Measurements from ENCODE around the gene PRKX. TPM values are rescaled to one million over a fixed set of nuclear protein-coding genes. Genes with fewer than 3 reads are reported as not detected.
"Not testable (repeated sequence)": the region's sequence is repeated elsewhere in the genome, so short reads cannot be mapped to it uniquely, and the experiment has no call there.

The PRKX gene
- total and polyA plus RNA-seq, 5 donors, result 1.6 to 6.4 (median 4.3) TPM

DNA sequence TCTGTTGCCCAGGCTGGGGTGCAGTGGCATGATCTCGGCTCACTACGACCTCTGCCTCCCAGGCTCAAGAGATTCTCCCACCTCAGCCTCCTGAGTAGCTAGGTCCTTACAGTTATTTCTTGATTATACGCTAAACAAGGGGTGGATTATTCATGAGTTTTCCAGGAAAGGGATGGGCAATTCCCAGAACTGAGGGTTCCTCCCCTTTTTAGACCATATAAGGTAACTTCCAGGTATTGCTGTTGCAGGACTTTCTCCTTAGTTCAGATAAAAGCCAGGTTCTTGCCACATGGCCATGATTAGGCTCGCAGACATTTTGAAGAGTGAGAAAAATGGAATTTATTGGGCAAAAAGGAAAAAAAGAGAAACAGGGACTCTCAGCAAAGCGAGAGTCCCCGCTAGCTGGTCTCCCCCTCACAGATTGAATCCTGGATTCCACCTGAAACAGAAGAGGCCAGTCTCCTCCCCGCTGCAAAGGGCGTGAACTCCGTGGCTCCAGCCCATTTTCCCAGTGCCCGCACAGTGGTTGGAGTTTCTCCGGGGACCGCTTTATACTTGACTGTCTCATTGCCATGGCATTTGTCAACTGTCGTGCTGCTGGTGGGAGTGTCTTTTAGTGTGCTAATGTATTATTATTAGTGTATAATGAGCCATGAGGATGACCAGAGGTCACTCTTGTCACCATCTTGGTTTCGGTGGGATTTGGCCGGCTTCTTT lies 19.0 kb upstream of the PRKX start:
- intact Hi-C loops (cut with DNase I); H3K4me1 ChIP-seq (ENCODE audit: control insufficient read depth, insufficient read depth, low read length); DNase-seq; H3K27me3 ChIP-seq (ENCODE audit: control insufficient read depth, insufficient read depth); H3K4me3 ChIP-seq (ENCODE audit: low read length); ATAC-seq; H3K27ac ChIP-seq (ENCODE audit: low read length); H3K9me3 ChIP-seq (ENCODE audit: control insufficient read depth, low read length): not testable (repeated sequence)
- 77% methylated on average over 15 of the region's 15 CpGs for WGBS

DNA sequence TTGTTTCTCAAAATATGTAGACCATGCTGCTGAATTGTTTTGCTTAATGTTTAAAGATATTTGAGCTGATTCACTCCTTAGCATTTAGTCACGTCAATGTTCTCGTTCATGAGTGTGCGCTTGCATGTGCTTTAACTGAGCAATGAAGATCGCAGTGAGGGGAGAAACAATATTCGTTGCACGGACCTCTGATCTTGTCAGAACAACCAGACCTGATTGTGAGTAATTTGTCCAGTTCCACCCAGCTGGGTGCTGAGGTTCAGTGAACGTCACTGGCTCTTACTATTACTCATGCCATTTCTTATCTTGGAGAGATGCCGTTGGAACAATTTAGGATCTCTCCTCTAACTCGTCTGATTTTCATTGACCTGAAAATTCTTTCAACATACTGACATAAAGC lies 15.0 kb upstream of the PRKX start:
- WGBS, result 51% methylated on average over 9 of the region's 9 CpGs
- Histone ChIP-seq H3K9me3 (ENCODE audit: control insufficient read depth, low read length) (no peaks in the 10 kb centered on the region), H3K4me3 (ENCODE audit: low read length) (no peak overlapping the region), H3K27ac (ENCODE audit: low read length) (no peak overlapping the region), H3K27me3 (ENCODE audit: control insufficient read depth, insufficient read depth) (no peaks in the 10 kb centered on the region), H3K4me1 (ENCODE audit: control insufficient read depth, insufficient read depth, low read length) (no peaks in the 10 kb centered on the region)
- intact Hi-C loops (cut with DNase I), result no loop called here
- ATAC-seq (peak in 1 of 2 donors; percentile 28), DNase-seq (no peak)

DNA sequence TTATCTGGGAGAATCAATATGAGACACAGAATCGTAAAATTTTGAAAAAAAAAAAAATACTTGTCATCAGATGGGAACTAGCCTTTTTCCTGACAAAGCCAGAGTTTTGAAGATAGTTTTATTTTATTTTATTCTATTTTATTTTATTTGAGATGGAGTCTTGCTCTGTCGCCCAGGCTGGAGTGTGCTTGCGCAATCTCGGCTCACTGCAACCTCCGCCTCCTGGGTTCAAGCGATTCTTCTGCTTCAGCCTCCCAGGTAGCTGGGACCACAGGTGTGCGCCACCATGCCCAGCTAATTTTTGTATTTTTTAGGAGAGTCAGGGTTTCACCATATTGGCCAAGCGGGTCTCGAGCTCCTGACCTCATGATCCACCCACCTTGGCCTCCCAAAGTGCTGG lies 10.0 kb upstream of the PRKX start:
- H3K4me3 ChIP-seq (ENCODE audit: low read length); intact Hi-C loops (cut with DNase I); H3K27ac ChIP-seq (ENCODE audit: low read length); DNase-seq; H3K27me3 ChIP-seq (ENCODE audit: control insufficient read depth, insufficient read depth); H3K4me1 ChIP-seq (ENCODE audit: control insufficient read depth, insufficient read depth, low read length); ATAC-seq; H3K9me3 ChIP-seq (ENCODE audit: control insufficient read depth, low read length): not testable (repeated sequence)
- 90% methylated on average over 9 of the region's 9 CpGs for WGBS

DNA sequence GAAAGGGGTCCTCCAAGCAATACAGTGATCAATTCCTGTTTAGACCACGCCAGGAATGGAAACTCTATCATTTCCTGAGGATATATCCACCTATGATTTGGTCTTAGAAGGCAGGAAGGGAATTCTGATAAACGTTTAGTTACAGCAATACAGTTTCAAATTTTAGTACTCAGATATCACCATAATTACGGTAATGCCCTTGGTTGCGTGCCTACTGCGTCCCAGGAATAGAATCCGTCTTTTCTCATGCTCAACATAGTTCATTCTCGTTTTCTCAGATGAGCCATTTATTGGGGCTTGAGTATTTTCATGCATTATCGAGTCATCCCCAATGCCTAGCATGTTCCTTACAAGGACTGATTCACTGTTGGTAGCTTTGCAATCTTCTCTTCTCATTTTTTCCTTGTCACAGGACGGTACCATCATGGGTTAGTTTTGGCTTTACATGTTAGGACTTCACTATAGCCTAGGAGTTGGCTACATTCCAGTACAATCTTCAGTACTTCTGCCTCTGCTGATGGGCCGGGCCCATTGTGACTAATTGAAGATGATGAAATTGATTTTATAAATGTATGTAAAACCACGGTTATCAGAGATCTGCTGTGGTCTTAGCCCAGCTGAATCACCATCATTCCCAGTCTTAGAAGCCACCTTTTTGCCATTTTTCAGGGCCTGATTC lies 4.4 kb upstream of the PRKX start:
- no peak for DNase-seq
- H3K4me1 ChIP-seq (ENCODE audit: control insufficient read depth, insufficient read depth, low read length), result no peaks in the 10 kb centered on the region
- intact Hi-C loops (cut with DNase I), result no loop called here
- H3K27ac ChIP-seq (ENCODE audit: low read length), result no peak overlapping the region
- ATAC-seq, result no peak
- H3K27me3 ChIP-seq (ENCODE audit: control insufficient read depth, insufficient read depth), result no peaks in the 10 kb centered on the region
- WGBS, result 49% methylated on average over 11 of the region's 11 CpGs
- no peak overlapping the region for H3K4me3 ChIP-seq (ENCODE audit: low read length)
- no peaks in the 10 kb centered on the region for H3K9me3 ChIP-seq (ENCODE audit: control insufficient read depth, low read length)

DNA sequence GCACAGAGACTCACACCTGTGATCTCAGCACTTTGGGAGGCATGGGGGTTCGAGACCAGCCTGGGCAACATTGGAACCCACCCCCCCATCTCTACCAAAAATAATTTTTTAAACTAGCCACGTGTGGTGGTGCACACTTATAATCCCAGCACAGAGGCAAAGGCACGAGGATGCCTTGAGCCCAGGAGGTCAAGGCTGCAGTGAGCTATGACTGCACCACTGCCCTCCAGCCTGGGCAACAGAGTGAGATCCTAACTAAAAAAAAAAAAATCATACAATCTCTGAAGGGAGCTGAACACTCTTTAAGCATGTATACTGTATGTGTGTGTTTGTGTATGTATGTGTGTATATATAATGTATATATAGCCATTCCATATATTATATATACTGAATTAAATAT lies 2.5 kb upstream of the PRKX start:
- WGBS, result 76% methylated on average over 3 of the region's 3 CpGs
- DNase-seq, result no peak
- H3K27me3 ChIP-seq (ENCODE audit: control insufficient read depth, insufficient read depth), result no peaks in the 10 kb centered on the region
- no peaks in the 10 kb centered on the region for H3K9me3 ChIP-seq (ENCODE audit: control insufficient read depth, low read length)
- no peak overlapping the region for H3K4me3 ChIP-seq (ENCODE audit: low read length)
- ATAC-seq, result no peak
- H3K4me1 ChIP-seq (ENCODE audit: control insufficient read depth, insufficient read depth, low read length), result peaks cover 1% of the 10 kb centered on the region
- H3K27ac ChIP-seq (ENCODE audit: low read length), result no peak overlapping the region
- intact Hi-C loops (cut with DNase I), result no loop called here

DNA sequence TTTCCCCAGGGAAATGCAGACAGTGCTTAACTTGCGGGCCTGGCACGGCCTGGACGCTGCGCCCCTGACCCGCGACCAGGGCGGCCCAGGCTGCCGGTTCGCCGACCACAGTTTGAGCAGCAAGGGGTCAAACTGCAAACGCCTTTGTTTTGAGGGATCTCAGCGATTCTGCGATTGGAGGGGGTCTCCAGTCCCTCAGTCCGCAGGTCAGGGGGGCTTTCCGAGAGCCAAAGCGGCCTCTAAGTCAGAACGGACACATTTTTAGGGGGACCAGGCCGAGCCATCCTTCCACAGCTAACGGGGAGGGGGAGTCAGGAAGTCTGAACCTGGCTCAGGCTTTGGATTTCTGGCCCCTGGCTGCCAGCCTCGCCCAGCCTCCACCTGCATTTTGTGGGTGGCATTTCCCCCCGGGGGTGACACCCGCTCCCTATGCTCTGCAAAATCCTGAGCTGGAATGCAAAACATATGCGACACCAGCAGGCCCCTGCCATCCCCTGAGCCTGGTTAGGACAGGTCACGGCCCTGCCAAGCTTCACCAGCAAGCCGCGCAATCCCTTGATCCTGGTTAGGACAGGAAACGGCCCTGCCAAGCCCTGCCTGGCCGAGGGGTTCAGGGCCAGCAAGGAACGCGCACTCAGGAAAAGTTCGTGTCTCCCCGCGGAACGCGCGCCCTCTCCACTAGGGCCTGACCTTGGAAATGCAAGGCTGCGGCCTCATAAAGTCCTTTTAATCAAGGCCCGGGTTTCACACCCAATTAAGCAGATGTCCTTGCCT lies 1.4 kb upstream of the PRKX start:
- ATAC-seq; H3K4me1 ChIP-seq (ENCODE audit: control insufficient read depth, insufficient read depth, low read length); H3K9me3 ChIP-seq (ENCODE audit: control insufficient read depth, low read length); H3K4me3 ChIP-seq (ENCODE audit: low read length); H3K27ac ChIP-seq (ENCODE audit: low read length); H3K27me3 ChIP-seq (ENCODE audit: control insufficient read depth, insufficient read depth); intact Hi-C loops (cut with DNase I); DNase-seq: not testable (repeated sequence)
- 82% methylated on average over 38 of the region's 38 CpGs for WGBS

DNA sequence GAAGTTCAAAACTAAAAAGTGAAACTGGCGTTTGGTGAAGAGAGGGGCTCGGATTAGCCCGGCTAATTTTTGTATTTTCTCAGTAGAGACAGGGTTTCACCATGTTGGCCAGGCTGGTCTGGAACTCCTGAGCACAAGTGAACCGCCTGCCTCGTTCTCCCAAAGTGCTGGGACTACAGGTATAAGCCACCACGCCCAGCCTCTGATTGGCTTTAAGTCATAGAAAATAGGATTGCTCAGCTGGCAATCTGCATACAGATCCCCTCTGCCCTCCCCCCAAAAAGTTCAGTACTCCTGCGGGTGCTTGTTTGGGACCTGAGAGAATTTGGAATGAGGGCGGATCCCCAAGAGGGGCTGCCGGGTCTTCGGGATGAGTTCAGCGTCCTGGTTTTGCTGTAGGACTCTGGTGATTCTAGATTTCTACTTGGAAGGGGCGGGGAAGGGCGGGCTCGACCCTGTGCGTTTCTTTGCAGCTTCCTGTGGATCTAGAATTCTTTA lies 537 bp upstream of the PRKX start:
- peaks cover 1% of the 10 kb centered on the region for H3K4me1 ChIP-seq (ENCODE audit: control insufficient read depth, insufficient read depth, low read length)
- H3K9me3 ChIP-seq (ENCODE audit: control insufficient read depth, low read length), result no peaks in the 10 kb centered on the region
- WGBS, result 6% methylated on average over 15 of the region's 15 CpGs
- H3K4me3 ChIP-seq (ENCODE audit: low read length), result peak overlapping the region; percentile 66
- H3K27me3 ChIP-seq (ENCODE audit: control insufficient read depth, insufficient read depth), result no peaks in the 10 kb centered on the region
- ATAC-seq (no peak), DNase-seq (no peak)
- no peak overlapping the region for H3K27ac ChIP-seq (ENCODE audit: low read length)
- intact Hi-C loops (cut with DNase I), result no loop called here

DNA sequence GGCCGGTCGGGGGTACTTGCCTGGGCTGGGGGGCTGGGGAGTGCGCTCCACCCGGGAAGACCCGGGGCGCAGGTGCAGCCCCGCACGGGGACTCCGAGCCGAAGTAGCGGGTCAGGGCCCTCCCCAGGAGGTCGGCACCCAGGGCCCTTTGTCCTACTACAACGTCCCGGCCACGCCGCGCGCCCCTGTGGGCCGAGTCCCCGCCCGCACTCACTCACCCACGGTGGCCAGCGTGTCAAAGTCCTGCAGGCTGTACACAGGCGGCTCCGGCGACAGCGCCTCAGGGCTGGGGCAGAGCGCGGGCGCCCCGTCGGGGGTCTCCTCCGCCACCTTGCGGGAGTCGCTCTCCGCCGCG lies 602 bp downstream of the PRKX start:
- DNase-seq (peak in 1 of 3 donors; percentile 28), ATAC-seq (peak; percentile 20 to 26)
- Histone ChIP-seq H3K9me3 (ENCODE audit: control insufficient read depth, low read length) (no peaks in the 10 kb centered on the region), H3K4me3 (ENCODE audit: low read length) (peak overlapping the region; percentile 66), H3K27ac (ENCODE audit: low read length) (peak overlapping the region; percentile 53), H3K27me3 (ENCODE audit: control insufficient read depth, insufficient read depth) (no peaks in the 10 kb centered on the region), H3K4me1 (ENCODE audit: control insufficient read depth, insufficient read depth, low read length) (peaks cover 1% of the 10 kb centered on the region)
- intact Hi-C loops (cut with DNase I), result no loop called here
- 0% methylated on average over 33 of the region's 38 CpGs for WGBS

DNA sequence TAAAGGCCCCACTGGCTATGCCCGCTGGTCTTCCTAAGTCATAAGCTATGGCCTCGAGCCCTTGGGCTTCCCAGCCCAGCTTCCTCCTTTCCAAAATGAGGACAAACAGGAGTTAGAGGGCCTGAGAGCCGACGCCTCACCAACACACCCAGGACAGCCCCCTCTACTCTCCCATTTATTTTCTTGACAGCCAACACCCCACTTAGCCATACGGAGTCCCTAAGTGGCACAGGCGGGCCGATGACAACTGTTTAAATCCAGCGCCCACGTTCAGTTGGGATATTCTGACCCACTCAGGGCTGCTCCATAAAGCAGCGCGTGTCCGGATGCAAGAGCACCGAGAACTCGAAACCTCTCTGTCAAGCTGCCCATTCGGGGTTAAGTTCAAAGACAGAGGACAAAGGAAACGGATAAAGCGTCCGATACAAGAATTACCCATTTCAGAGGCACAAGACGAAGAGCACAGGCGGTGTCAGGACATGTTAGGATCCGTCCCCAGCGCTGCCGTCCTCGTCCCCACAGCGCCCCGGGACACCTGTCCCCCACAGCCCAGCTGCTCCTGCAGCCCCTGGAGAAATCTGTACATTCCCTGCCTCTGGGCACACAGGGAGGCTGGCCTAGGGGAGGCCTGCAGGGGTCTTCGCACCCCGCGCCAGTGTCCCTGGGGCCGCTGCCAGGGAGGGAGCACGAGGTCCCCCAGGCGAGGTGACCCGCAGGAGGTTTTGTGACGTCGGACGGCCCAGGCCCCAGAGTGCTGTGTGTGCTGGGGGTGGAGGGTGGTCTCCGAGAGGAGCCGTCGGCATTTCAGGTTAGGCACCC lies 1.2 kb downstream of the PRKX start:
- H3K4me1 ChIP-seq (ENCODE audit: control insufficient read depth, insufficient read depth, low read length), result peaks cover 1% of the 10 kb centered on the region
- H3K27me3 ChIP-seq (ENCODE audit: control insufficient read depth, insufficient read depth), result no peaks in the 10 kb centered on the region
- 7% methylated on average over 39 of the region's 39 CpGs for WGBS
- intact Hi-C loops (cut with DNase I), result no loop called here
- H3K27ac ChIP-seq (ENCODE audit: low read length), result peak overlapping the region; percentile 81
- peak overlapping the region; percentile 66 for H3K4me3 ChIP-seq (ENCODE audit: low read length)
- ATAC-seq (peak in 1 of 2 donors; percentile 65), DNase-seq (peak; percentile 21 to 63 (median 60))
- H3K9me3 ChIP-seq (ENCODE audit: control insufficient read depth, low read length), result no peaks in the 10 kb centered on the region

DNA sequence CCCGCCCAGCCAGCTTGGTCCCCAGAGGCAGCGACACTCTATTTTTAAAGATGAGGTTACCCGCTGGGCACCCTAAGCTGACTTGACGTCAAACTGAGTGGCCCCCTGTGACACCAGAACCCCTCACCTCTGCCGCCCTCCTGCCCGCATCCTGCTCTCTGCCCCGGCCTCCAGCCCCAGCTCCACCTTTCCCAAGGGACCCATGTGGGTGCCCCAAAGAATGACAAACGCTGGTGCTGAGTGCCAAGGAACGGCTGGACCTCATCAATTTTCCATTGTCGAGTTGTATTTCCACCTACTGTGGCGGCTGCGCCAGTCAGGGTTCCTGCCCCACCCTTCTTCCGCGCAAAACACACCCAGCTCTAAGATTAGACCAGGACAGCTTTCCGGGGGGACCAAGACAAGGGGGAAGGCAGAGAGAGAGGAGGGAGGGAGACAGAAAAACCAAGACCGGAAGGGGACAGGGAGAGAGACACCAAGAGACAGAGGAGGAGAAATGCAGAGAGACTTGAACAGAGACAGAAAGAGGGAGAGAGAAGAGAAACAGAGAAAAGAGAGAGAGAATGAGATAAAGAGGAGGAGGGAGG lies 2.0 kb downstream of the PRKX start:
- Histone ChIP-seq H3K4me1 (ENCODE audit: control insufficient read depth, insufficient read depth, low read length) (peaks cover 1% of the 10 kb centered on the region), H3K4me3 (ENCODE audit: low read length) (peak overlapping the region; percentile 66), H3K27me3 (ENCODE audit: control insufficient read depth, insufficient read depth) (no peaks in the 10 kb centered on the region), H3K9me3 (ENCODE audit: control insufficient read depth, low read length) (no peaks in the 10 kb centered on the region), H3K27ac (ENCODE audit: low read length) (peak overlapping the region; percentile 81)
- 49% methylated on average over 16 of the region's 16 CpGs for WGBS
- peak in 2 of 3 donors; percentile 46 to 59 for DNase-seq
- ATAC-seq, result peak; percentile 38 to 74
- intact Hi-C loops (cut with DNase I), result no loop called here

All from right cardiac atrium (tissue), 5 donors.